ENCODE measurements around the gene PPFIBP1. TPM values are rescaled to one million over a fixed set of nuclear protein-coding genes. Genes with fewer than 3 reads are reported as not detected.

Gene PPFIBP1
- total RNA-seq, 2 experiments from 2014 or later: 7.3 to 9.7 TPM

DNA sequence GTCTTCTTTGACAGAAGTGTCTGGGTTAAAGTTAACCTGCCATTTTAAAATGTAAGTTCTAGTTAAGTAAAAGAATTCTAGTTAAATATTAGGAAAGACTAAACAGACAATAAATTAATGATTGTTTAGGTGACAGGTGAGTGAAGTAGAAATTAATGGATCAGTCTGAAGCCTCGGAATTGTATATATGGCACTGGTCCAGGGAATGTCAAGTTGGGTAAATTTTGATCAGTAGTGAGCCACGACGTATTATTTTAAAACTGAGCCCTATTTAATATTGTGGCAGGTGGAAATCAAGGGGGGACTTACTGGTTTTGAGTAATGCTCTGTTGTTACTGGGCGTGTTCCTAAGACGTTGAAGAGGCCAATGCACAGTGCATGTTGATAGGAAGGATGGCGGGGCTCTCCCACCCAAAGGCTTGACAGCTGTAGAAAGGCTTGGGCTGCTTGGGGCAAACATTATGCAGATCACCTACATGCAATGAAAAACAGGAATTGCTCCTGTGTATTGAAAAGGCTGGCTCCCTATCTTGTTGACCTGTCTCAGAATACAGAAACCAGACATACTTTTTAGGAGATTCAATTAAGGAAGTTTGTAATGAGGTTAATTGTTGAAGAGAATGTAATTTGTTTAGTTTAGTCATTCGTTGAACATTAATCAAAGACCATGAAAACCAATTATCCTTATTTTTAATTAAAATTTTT is 5.9 kb upstream of the PPFIBP1 start:
- POLR2A ChIA-PET: no interaction called here
- H3K27me3 Mint-ChIP-seq: peaks cover 48% of the 10 kb centered on the region
- H3K4me1 Mint-ChIP-seq: peaks cover 7% of the 10 kb centered on the region
- H3K36me3 Mint-ChIP-seq (ENCODE audit: low read depth): no peaks in the 10 kb centered on the region
- no peaks in the 10 kb centered on the region for H3K9me3 Mint-ChIP-seq
- CTCF ChIA-PET: no interaction called here
- H3K4me3 Mint-ChIP-seq: no peak overlapping the region
- DNase-seq: no peak
- no peak overlapping the region for H3K27ac Mint-ChIP-seq

DNA sequence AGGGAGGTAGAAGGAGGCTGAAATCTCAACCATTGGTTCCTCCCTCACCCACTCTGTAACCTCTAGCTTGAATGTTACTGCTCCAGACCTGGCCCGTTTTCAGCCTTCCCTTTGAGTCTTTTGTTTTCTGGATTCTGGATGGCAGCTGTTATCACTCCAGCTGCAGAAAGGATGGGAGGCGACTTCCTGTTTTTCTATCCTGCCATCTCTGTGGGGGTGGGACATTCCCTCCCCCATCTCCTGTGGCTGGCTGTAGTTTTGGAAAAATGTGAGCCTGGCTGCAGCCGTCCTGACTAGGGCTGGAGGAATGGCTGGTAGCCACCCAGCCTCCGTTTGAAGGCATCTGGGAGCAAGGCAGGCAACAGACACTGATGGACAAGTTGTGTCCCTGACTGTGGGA is 2.9 kb upstream of the PPFIBP1 start:
- Mint-ChIP-seq H3K4me3 (no peak overlapping the region), H3K27ac (no peak overlapping the region), H3K4me1 (peaks cover 19% of the 10 kb centered on the region), H3K36me3 (ENCODE audit: low read depth) (no peaks in the 10 kb centered on the region), H3K9me3 (no peaks in the 10 kb centered on the region), H3K27me3 (peaks cover 47% of the 10 kb centered on the region)
- ChIA-PET CTCF (no interaction called here), POLR2A (no interaction called here)
- DNase-seq: no peak

DNA sequence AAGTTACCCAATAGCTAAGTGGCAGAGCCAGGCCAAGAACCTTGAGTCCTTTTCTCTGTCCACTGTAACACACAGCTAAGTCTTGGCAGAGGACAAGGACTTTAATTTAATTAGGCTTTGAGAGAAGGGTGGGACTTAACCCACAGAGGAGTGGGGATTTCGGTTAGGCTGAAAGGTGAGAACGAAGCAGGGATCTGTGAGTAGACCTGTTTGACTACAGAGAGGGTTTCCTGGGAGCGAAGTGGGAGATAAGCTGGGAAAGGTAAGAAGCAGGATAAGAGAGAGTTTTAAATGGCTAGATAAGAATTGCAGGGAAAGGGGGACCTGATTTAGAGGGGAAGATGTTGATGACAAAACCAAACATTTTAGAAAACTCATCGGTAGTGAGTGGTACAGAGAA is 2.0 kb upstream of the PPFIBP1 start:
- Mint-ChIP-seq H3K4me1 (peaks cover 19% of the 10 kb centered on the region), H3K27me3 (peaks cover 42% of the 10 kb centered on the region), H3K27ac (no peak overlapping the region), H3K9me3 (no peaks in the 10 kb centered on the region), H3K36me3 (ENCODE audit: low read depth) (no peaks in the 10 kb centered on the region), H3K4me3 (no peak overlapping the region)
- ChIA-PET POLR2A (no interaction called here), CTCF (no interaction called here)
- no peak for DNase-seq

DNA sequence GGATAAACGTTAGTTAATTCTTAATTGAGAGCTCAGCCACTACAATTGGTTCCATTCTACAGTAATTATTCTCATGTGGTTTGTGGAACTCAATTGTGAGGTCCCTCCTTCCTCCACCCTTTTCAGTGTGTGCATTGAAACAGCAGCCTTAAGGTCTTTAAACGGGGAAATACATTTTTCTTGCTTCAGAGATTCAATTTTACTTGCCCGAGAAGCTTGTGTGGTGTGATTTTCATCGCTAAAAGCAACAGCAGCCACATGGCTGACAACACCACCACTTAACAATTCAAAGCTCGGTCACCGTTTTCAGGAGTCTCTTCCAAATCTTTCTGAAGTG is 733 bp upstream of the PPFIBP1 start:
- ChIA-PET CTCF (interaction anchor here (1.6 kb wide), 1 partner anchor 89 kb away, joined by 7 read pairs; no protein-coding TSS in a partner anchor), POLR2A (interaction anchor here (0.7 kb wide), 1 partner anchor 139 kb away, joined by 3 read pairs; no protein-coding TSS in a partner anchor)
- DNase-seq: no peak
- no peaks in the 10 kb centered on the region for H3K36me3 Mint-ChIP-seq (ENCODE audit: low read depth)
- no peaks in the 10 kb centered on the region for H3K9me3 Mint-ChIP-seq
- peaks cover 19% of the 10 kb centered on the region for H3K4me1 Mint-ChIP-seq
- peak overlapping the region; percentile 90 for H3K4me3 Mint-ChIP-seq
- H3K27ac Mint-ChIP-seq: peak overlapping the region; percentile 71
- H3K27me3 Mint-ChIP-seq: peaks cover 38% of the 10 kb centered on the region

DNA sequence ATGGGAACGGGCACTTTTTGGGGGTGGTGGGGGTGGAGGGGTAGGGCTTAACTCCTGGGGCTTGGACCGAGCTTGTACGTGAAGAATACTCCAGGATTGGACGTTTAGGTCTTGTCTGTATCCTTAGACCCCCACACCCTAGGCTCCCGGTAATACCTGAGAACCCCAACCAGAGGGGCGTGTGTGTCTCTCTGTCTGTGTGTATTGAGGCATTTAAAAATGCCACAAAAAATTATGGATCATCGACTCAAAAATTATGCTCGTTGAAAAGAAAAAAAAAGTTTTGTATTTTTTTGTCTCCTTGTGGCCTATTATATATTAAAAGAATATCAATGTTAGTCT is 459 bp downstream of the PPFIBP1 start:
- peak overlapping the region; percentile 90 for H3K4me3 Mint-ChIP-seq
- ChIA-PET POLR2A (no interaction called here), CTCF (interaction anchor here (0.8 to 1.6 kb wide), 3 partner anchors 64 to 667 kb away, joined by 3 to 7 read pairs (median 3); no protein-coding TSS in a partner anchor)
- no peaks in the 10 kb centered on the region for H3K9me3 Mint-ChIP-seq
- peaks cover 19% of the 10 kb centered on the region for H3K4me1 Mint-ChIP-seq
- no peak for DNase-seq
- peaks cover 35% of the 10 kb centered on the region for H3K27me3 Mint-ChIP-seq
- no peak overlapping the region for H3K27ac Mint-ChIP-seq
- no peaks in the 10 kb centered on the region for H3K36me3 Mint-ChIP-seq (ENCODE audit: low read depth)

DNA sequence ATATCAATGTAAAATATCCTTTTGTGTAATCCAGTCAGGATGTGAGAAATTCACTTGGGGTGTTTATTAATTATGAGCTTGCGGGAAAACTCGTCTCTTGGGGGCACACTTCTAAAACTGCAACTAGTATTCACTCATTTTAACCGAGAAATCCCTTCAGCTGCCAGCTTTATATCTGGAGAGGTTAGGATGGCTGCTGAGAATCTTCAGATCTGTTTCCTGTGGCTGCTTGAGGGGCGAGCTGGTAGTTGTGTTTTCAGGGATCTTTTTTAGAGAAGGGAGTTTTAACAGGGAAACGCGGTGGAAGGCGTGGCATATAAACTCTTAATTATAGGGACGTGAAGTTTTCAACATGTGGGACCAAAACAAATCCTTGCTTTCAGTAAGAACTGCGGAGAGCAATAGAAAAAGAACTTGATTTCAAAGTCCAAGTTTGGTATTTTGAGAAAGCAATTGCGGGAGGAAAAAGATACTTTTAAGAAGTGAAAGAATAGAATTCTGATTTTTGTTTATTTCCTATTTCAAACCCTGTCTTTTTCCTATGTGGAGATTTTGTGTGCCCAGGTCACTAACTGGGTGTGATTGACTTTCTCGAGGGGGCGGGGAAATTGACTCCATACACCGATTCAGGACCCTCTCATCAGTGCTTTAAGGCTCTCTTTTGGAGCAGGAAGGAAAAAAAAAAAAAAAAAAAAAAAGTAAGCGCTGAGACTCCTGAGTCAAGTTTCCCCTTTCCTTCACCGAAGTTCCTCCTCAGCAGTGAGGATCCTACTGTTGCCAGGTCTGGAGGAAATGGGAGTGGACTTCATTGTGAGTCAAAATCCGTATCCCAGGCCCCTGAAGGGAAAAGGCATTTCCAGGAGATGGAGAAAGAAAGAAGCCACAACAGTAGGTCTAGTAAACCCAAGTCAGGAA is 1.1 kb downstream of the PPFIBP1 start:
- Mint-ChIP-seq H3K4me3 (peak overlapping the region; percentile 90), H3K4me1 (peaks cover 20% of the 10 kb centered on the region), H3K36me3 (ENCODE audit: low read depth) (no peaks in the 10 kb centered on the region), H3K27me3 (peaks cover 30% of the 10 kb centered on the region), H3K27ac (no peak overlapping the region), H3K9me3 (no peaks in the 10 kb centered on the region)
- CTCF ChIA-PET: interaction anchor here (1.2 kb wide), 1 partner anchor 65 kb away, joined by 3 read pairs; no protein-coding TSS in a partner anchor
- POLR2A ChIA-PET: no interaction called here
- no peak for DNase-seq

DNA sequence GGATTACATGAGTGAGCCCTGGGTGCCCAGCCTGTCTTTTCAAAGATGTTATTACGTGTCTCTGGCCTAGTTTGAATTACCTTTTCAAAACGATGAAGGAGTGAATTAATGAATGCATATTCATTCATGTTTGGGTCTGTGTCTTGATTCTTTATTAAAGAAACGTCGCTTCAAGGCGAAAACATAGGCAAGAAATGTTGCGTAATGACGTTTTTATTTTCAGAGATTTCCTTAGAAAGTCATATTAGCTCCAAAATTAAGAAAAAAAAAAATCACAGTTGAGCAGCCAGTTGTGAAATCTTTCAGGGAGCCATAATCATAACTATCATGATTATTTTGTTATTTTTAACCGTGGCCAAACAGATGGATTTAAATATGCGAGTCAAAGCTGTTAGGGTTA is 3.5 kb downstream of the PPFIBP1 start:
- H3K27me3 Mint-ChIP-seq: peaks cover 16% of the 10 kb centered on the region
- POLR2A ChIA-PET: no interaction called here

DNA sequence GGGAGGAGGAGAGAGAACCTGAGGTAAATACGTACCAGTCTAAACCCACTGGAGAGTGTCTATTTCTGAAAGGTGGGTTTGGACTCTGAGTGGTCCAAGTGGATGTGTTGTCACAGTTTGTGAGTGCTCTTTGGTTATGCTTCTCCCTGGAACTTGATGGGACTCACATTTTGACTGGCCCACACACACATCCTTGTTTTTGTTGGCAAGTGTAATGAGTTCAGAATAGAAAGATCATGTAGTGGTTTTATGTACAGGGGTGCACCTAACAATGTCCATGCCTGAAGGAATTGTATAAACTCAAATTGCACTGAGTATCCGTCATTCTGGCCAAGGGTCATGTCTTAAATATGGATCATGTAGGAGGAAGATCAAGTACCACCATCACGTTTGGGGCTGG is 4.8 kb downstream of the PPFIBP1 start:
- CTCF ChIA-PET: no interaction called here

More for the DNA sequence above, 3.5 kb downstream of the PPFIBP1 start:
- peaks cover 15% of the 10 kb centered on the region for H3K4me1 Mint-ChIP-seq
- H3K9me3 Mint-ChIP-seq: no peaks in the 10 kb centered on the region
- CTCF ChIA-PET: no interaction called here
- no peak overlapping the region for H3K4me3 Mint-ChIP-seq
- no peaks in the 10 kb centered on the region for H3K36me3 Mint-ChIP-seq (ENCODE audit: low read depth)
- H3K27ac Mint-ChIP-seq: no peak overlapping the region
- no peak for DNase-seq

DNA sequence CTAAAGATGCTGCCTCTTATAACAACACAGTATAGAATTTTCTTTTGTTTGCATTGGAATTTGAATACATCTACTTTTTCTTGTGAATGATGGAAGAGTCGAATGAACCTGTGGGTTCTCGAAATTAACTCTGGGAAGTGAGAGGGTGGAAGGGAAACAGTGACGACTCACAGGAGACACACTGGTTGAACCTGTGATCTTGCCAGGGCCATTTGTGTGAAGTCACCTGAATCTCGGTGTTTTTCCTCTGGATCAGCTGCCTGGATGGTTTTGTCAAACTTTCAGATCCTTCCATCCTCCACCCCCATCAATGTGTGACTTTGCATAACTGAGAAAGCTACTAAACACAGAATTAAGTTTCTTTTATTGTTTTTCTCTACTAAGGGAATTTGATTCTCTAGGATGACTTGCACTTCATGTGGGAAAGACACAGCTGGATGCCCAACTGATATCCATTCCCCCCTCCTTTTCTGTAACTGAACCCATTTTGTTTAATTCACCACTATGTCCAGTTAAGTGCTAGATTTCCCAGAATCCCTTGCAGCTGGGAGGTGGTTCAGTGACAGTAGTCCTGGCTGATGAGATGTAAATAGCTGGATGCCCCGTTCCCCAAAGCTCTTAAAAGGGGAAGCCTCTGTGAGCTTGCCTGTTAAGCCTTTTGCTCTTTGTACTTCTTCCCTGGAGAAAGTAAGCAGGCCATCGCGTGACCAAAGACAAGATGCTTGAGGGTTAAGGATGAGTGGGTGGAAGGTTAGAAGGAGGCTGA is 6.3 kb downstream of the PPFIBP1 start:
- no peak for DNase-seq
- Mint-ChIP-seq H3K4me3 (no peak overlapping the region), H3K27ac (no peak overlapping the region), H3K36me3 (ENCODE audit: low read depth) (no peaks in the 10 kb centered on the region), H3K4me1 (peaks cover 17% of the 10 kb centered on the region), H3K27me3 (peaks cover 18% of the 10 kb centered on the region), H3K9me3 (no peaks in the 10 kb centered on the region)
- POLR2A ChIA-PET: no interaction called here
- CTCF ChIA-PET: no interaction called here

More for the DNA sequence above, 4.8 kb downstream of the PPFIBP1 start:
- Mint-ChIP-seq H3K4me3 (no peak overlapping the region), H3K27me3 (peaks cover 20% of the 10 kb centered on the region), H3K36me3 (ENCODE audit: low read depth) (no peaks in the 10 kb centered on the region), H3K27ac (no peak overlapping the region), H3K4me1 (peaks cover 12% of the 10 kb centered on the region), H3K9me3 (no peaks in the 10 kb centered on the region)
- POLR2A ChIA-PET: no interaction called here
- DNase-seq: no peak

DNA sequence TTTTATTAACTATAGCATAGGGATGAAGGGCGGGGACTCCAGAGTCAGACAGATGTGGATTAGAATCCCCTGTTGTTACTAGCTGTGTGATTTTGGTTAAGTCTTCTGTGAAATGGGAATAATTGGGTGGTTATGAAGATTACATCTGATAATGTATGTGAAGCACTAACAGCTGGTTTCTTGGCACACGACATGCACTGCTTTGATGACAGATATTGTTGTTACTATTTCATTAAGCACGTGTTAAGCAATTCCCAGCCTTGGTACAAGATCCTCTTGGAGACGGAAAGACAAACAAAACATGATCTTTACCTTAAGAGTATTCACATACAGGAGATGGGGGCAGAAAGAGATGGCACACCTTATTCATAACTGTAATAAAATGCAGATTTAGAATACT is 7.9 kb downstream of the PPFIBP1 start:
- CTCF ChIA-PET: no interaction called here
- Mint-ChIP-seq H3K4me3 (no peak overlapping the region), H3K9me3 (no peaks in the 10 kb centered on the region), H3K36me3 (ENCODE audit: low read depth) (no peaks in the 10 kb centered on the region), H3K27ac (no peak overlapping the region), H3K27me3 (peaks cover 10% of the 10 kb centered on the region), H3K4me1 (peaks cover 17% of the 10 kb centered on the region)
- no peak for DNase-seq
- POLR2A ChIA-PET: no interaction called here

DNA sequence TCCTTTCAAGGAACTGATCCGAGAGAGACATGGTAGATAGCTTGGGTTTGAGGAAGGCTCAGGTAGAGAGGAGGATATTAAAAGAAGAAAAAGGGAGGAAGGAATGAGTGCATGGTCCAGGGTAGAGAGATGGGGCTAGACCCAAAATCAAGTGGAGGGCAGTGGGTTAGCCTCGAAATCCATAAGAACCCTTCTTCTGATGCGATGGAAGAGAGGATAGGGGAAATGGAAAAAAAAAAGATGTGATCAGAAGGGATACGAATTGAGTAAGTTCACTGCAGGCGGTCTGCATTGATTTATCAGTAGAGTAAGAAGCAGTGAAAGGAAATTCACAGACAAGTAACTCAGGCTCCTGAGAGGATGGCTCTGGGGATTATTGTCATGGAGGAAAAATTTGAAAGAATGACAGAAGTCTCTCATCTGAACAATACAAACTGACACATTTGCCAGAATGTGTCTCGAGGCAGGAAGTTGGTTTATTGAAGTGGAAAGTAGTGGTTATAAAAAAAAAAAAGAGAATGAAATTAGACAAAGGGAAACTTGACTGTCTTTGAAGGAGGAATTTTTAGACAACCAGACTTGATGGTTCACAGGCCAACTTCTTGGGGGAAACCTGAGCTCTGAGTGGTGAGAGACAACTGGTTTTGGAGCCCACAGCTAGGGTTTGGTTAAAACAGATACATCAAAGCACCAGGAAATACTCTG is 10.2 kb downstream of the PPFIBP1 start:
- POLR2A ChIA-PET: interaction anchor here (1.0 kb wide), 1 partner anchor 36 kb away, joined by 3 read pairs; no protein-coding TSS in a partner anchor

DNA sequence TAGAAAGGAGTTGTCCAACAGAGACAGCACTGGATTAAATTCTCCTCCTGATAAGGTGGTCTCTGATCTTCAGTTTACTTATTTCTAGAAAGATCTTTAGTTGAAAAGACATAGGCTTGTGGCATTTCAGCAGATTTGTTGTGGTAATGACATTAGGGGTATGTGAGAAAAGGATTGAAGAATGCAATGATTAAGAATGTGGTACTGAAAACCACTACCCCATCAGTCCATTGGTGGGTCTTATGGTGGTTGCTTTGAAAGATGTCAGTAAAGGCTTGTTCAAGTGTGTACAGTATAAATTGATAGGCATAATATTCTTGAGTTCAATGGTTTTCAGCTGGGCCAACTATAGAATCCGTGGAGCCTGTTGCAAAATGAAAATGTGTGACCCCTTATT is 10.8 kb downstream of the PPFIBP1 start:
- DNase-seq: no peak
- Mint-ChIP-seq H3K36me3 (ENCODE audit: low read depth) (no peaks in the 10 kb centered on the region), H3K4me1 (peaks cover 17% of the 10 kb centered on the region), H3K4me3 (no peak overlapping the region), H3K27ac (no peak overlapping the region), H3K9me3 (no peaks in the 10 kb centered on the region), H3K27me3 (peaks cover 8% of the 10 kb centered on the region)
- ChIA-PET CTCF (no interaction called here), POLR2A (interaction anchor here (1.0 kb wide), 1 partner anchor 37 kb away, joined by 3 read pairs; no protein-coding TSS in a partner anchor)

More for the DNA sequence above, 10.2 kb downstream of the PPFIBP1 start:
- CTCF ChIA-PET: no interaction called here
- Mint-ChIP-seq H3K27me3 (peaks cover 8% of the 10 kb centered on the region), H3K9me3 (no peaks in the 10 kb centered on the region), H3K4me1 (peaks cover 17% of the 10 kb centered on the region), H3K27ac (no peak overlapping the region), H3K36me3 (ENCODE audit: low read depth) (no peaks in the 10 kb centered on the region), H3K4me3 (no peak overlapping the region)
- no peak for DNase-seq

DNA sequence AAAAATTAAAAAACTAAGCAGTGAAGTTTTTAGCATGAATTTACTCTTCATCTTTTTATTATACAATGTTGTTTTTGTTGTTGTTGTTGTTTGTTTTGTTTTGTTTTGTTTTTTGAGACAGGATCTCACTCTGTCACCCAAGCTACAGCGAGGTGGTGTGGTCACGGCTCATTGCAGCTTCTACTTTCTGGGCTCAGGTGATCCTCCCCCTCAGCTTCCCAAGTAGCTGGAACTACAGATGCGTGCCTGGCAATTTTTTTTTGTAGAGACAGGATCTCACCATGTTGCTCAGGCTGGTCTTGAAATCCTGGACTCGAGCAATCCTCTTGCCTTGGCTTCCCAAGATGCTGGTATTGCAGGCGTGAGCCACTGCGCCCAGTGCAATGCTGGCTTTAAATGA is 11.3 kb downstream of the PPFIBP1 start:
- no peak overlapping the region for H3K4me3 Mint-ChIP-seq
- H3K36me3 Mint-ChIP-seq (ENCODE audit: low read depth): no peaks in the 10 kb centered on the region
- no peak overlapping the region for H3K27ac Mint-ChIP-seq
- peaks cover 16% of the 10 kb centered on the region for H3K4me1 Mint-ChIP-seq
- CTCF ChIA-PET: no interaction called here
- no peaks in the 10 kb centered on the region for H3K9me3 Mint-ChIP-seq
- peaks cover 8% of the 10 kb centered on the region for H3K27me3 Mint-ChIP-seq
- POLR2A ChIA-PET: no interaction called here
- DNase-seq: no peak
